Skin epidermis (tissue), 12 donors: Measurements from ENCODE around the gene MAGI1.
"Not testable (repeated sequence)": the region's sequence is repeated elsewhere in the genome, so short reads cannot be mapped to it uniquely, and the experiment has no call there.

ENCODE experiments used
- H3K27ac ChIP-seq, 21 experiments: fragments of 200-600 bp; sonication (generic) in 11 of 21; one replicate each; pipeline ENCODE4 v1.5.0; 2020; ENCODE audit warnings: mild to moderate bottlenecking in 3 of 21, inconsistent platforms in 2 of 21, moderate library complexity in 2 of 21
- H3K4me3 ChIP-seq, 7 experiments: fragments of 200-600 bp; sonication (generic) in 2 of 7; one replicate each; pipeline ENCODE4 v1.5.0; 2020; ENCODE audit warnings: inconsistent platforms in 2 of 7, mild to moderate bottlenecking in 2 of 7, moderate library complexity in 1 of 7

Gene MAGI1

DNA sequence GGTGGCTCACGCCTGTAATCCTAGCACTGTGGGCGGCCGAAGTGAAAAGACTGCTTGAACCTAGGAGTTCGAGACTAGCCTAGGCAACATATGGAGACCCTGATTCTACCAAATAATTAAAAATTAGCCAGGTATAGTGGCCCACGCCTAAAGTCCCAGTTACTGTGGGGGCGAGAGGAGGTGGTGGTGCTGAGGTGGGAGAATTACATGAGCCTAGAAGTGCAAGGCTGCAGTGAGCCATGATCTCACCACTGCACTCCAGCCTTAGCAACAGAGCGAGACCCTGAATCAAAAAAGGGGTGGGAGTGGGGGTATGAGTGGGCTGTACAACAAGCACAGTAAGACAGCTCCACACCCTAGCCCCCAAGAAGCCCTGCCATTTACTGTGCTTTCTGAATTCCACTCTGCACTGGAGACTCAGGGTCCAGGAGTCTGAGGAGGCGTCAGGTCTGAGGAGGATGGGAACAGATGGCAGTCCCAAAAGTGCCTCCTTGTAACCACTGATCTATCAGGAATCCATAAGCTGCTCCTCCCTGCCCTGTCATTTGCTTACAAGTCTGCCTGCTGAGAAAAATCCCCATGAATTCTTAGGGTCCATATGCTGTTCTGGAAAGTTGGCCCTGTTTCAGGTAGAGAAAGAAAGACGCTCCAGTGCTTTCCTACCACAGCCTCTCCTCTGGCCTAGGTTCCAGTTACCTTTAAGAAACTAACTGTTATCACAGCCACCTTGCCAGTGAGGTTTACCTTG, 171.1 kb downstream of the MAGI1 start:
- Histone ChIP-seq H3K27ac (no peak overlapping the region), H3K4me3 (no peak overlapping the region)

DNA sequence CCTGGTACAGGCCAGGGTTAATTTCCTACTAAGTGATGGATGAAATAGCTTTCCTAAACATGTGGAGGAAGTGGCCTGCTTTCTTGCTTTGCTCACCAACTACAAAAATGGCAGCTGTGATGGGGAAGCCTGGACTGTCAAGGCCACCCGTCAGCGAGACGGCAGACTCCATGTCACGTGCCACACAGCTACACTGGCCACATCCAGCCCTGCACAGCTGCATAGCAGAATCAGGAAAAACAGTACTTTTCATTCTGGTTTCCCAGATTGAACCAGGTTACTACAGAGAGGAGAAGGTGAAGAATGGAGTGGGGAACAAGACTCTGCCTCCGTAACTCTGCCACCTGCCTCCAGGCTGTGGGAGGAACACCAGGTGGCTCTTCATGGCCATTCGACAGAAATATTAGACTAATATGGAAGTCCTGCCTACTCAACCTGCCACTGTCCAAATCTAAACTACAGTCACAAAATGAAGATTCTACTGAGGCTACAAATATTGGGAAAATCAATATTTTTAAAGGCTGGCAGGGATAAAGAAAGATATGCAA, 174.3 kb downstream of the MAGI1 start:
- Histone ChIP-seq H3K27ac (no peak overlapping the region), H3K4me3 (no peak overlapping the region)

DNA sequence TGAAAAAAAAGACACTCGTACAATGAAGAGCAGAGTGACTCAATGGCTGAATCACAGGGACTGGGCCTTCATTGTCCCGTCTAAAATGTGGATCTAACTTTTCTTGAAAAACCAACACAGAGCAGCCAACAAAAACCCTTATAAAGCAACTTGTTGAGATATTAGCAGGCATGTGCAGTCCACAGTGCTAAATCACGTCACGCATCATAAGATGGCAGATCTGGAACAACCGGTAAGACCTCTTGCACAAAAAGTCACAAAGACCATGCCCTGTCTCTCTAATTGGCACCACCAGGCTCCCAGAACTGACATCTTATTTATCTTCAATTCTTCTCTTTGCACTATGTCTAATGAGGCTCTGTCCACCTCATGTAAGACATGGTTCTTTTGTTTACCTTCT, 177.0 kb downstream of the MAGI1 start:
- Histone ChIP-seq H3K27ac (no peak overlapping the region), H3K4me3 (no peak overlapping the region)

DNA sequence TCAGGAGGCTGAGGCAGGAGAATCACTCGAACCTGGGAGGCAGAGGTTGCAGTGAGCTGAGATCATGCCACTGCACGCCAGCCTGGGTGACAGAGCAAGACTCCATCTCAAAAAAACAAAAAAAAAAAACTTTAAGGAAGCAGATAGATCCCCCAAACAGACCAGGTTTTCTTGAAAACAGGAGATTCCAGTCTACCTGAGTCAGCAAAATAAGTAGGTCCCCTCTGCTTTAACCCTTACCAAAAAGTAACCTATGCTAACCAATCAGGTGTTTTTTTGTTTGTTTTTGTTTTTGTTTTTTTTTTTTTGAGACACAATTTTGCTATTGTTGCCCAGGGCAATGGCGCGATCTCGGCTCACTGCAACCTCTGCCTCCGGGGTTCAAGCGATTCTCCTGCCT, 179.1 kb downstream of the MAGI1 start:
- not testable (repeated sequence) for H3K4me3 ChIP-seq, H3K27ac ChIP-seq

DNA sequence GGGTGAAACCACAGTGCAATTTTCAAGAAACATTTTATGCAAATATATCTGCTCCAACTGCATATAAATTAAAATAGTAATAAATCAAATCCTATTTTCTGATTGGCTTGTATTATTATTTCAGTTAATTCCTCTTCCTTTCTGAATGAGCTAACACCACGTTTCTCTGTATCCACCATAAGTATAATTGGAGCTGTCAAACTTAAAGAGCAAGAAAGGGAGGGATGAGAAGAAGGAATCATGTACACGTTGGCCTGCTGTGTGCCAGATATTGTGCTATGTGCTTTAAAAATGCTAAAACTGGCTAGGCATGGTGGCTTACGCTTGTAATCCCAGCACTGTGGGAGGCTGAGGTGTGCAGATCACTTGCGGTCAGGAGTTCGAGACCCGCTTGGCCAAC, 180.0 kb downstream of the MAGI1 start:
- H3K4me3 ChIP-seq = no peak overlapping the region
- H3K27ac ChIP-seq = no peak overlapping the region

DNA sequence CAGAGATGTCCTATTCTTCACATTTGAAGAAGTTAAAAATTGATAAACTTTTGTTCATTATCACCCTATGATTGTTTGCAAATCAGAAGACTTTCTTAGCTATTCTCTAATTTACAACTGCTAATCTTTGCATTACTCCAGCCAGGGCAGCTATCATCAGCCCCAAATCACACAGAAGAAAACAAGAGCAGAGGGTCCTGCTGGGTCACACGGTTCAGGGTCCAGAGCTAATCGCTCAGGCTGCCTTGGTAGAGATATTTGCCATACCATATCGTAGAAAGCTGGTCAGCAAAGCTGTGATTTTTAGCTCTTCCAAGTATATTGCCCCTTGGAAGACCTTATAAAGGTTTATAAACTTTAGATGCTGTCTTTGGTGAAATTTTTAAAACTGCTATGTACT, 181.4 kb downstream of the MAGI1 start:
- peak overlapping the region in 1 of 21 experiments; percentile 52 for H3K27ac ChIP-seq
- H3K4me3 ChIP-seq = no peak overlapping the region

DNA sequence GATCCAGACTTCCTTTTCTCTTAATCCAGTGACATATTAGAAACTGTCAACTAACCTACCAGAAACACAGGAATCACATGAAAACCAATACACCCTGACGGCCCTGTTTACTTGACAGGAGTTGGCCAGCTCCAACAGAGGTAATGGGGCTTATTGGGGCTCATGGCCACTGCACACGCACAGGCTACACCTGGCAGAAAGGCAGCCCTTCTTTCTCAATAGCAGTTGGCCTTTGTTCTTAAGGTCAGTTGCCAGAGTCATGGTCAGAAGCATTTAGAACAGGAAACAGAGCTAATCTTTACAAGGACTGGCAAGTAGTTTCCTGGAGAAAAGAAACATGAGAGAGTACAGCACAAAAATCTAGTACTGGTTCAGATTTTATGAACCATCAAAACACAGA, 181.8 kb downstream of the MAGI1 start:
- H3K27ac ChIP-seq = peak overlapping the region in 1 of 21 experiments; percentile 52

DNA sequence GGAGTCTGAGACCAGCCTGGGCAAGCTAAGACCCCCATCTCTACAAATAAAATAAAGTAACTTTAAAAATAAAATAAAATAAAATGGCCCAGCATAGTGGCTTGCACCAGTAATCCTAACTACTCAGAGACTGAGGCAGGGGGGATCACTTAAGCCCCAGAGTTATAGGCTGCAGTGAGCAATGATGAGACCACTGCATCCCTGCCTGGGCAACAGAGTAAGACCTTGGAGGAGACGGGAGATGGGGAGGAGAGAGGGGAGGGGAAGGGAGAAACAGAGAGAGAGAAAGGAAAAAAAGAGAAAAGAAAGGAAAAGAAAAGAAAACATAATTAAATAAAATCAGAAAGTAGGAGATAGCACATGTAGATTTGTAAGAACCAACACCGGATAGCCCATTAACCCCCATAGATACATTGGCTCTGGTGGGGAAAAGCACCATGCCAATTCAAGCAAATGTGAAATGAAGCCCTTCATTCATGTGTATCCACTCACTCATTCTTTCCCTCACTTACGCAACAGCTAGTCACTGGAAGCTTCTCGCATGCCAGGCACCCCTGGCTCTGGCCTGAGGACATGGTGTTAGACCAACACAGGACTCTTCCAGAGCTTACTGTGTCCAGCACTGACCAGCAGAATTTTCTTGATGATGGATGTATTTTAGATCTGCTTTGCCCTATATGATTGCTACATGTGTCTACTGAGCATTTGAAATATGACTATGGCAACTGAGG, 183.2 kb downstream of the MAGI1 start:
- no peak overlapping the region for H3K4me3 ChIP-seq
- H3K27ac ChIP-seq = peak overlapping the region in 1 of 21 experiments; percentile 30

More for the DNA sequence above, 181.8 kb downstream of the MAGI1 start:
- H3K4me3 ChIP-seq = no peak overlapping the region

DNA sequence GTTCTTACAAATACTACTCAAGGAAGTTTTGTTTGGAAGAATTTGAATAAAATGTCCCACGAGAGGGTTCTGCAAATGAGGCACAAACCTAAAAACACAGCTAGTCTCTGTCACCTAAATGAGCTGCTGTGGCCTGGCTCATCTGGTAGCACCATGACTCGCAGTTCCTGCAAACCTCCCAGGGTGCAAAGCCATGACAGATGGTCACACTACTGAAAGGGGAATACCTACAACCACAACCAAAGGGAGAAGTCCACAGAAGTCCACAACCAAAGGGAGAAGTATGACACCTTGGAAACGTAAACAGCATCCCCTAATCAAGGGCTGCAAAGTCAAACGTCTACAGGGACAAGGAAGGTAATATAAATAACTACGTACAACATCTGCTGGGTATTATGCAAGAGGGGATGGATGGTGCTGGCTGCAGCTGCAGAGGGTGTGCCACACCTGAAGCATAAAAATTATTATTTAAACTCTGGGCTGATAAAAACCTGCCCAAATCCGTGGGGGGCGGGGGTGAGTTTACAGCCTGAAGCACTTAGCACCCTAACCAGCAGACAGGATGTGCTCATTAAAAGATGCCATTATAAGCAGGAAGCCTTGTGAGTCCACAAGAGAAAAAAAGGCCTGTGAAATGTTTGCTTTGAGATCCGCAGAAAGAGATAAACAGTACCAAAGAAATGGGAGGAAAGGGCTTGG, 184.0 kb downstream of the MAGI1 start:
- Histone ChIP-seq H3K27ac (peak overlapping the region in 4 of 21 experiments; percentile 16 to 30 (median 26)), H3K4me3 (no peak overlapping the region)

DNA sequence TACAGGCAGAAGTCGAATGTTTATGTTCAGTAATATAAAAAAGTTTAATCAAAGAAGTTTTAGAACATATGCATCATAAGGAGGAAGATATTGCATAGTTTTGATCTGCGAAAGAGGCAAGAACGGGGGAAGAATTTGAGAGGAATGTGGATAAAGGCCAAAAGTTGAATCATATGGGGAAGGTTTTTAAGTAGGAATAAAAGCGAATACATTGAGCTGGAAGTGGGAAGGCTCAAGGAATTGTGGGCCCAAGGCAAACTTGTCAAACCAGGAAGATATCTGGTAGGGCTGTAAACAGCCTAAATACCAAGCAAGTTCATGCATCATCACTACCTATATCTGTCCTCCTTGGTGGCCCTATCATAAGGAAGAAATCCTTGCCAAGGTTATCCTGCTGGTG, 186.9 kb downstream of the MAGI1 start:
- Histone ChIP-seq H3K4me3 (no peak overlapping the region), H3K27ac (peak overlapping the region in 2 of 21 experiments; percentile 41 to 53)

DNA sequence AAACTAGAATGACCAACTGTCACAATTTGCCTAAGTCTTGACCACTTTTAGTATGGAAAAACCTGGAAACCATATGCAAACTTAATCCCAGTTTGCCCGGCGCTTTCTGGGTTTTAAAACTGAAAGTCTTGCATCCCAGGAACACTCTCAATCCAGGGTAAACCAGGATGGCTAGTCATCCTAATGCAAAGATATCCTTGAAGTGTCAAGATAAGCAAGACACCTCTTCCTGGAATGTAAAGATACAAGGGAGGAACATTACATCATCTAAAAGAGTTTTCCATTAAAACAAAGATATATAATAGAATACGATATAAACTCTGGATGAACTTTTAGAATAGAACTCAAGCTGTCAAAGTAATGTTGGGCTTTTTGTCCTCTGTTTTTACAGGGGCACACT, 188.5 kb downstream of the MAGI1 start:
- no peak overlapping the region for H3K27ac ChIP-seq
- H3K4me3 ChIP-seq = no peak overlapping the region

DNA sequence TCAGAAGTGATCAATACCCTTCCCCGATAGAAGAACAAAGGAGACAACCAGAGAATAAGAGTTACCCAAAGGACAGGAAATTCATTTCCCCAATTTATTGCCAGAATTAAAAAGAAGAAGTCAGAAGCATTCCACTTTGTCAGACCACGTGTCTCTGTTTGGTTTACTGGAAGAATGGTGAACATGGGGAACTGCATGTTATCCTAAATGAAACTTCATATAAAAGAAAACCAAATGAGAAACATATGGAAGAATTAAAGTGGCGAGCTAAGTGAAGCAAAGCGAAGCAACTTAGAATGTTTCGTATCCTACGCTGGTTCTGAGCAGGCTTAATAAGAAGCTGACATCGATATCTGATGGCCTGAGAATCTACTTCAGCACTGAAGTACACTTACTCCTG, 190.7 kb downstream of the MAGI1 start:
- no peak overlapping the region for H3K4me3 ChIP-seq

DNA sequence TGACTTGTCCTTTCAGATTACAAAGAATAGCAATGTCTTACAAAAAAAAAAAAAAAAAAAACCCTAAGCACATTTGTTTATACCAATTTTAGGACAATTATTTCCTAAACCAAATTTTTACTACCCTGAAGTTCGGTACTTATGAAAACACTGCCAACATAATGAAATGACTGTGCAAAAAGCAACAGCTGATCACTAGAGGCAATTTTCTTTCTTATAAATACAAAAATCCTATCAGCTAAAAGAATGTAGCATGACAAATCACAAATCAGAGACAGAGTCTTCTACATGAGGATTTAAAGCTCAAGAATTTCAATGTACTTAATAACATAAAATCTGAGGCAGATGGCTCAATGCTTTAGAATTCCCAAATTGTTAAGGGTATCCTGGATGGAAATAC, 191.8 kb downstream of the MAGI1 start:
- Histone ChIP-seq H3K4me3 (no peak overlapping the region), H3K27ac (no peak overlapping the region)

More for the DNA sequence above, 190.7 kb downstream of the MAGI1 start:
- no peak overlapping the region for H3K27ac ChIP-seq

DNA sequence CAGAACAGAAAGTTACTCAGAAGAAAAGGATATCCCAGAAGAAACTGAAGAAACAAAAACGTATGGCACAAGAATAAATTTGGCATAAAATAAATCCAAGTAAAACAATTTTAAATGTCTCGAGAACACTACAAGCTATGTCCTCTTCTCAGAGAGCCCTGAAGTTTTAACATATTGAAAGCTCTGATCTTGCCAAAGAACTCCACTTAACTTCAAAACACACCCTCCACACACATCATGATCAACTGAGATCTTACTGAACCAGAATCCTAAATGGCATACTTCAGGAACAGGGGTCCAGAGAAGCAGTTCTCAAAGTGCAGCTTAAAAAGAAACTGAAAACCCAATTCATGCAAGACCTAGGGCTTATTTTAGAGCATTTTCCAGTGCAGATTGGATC, 194.3 kb downstream of the MAGI1 start:
- no peak overlapping the region for H3K27ac ChIP-seq

DNA sequence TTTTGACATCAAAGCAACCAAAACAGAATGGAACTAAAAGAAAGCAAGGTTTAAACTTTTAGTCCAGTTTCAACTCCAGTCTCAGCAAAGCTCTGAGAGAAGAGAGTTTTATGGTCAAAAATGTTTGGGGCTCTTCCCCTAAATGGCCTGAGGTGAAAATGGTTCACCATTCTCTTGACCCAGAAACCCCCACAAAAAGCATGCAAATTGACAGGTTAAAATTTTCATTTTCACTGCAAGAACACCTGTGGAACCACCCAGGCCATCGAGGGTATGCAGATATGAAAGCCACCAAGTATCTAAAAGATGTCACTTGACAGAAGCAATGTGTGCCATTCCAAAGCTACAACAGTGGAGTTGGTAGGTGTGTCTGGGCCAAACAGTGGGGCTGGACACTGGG, 195.0 kb downstream of the MAGI1 start:
- H3K4me3 ChIP-seq = no peak overlapping the region
- H3K27ac ChIP-seq = no peak overlapping the region

More for the DNA sequence above, 194.3 kb downstream of the MAGI1 start:
- no peak overlapping the region for H3K4me3 ChIP-seq

DNA sequence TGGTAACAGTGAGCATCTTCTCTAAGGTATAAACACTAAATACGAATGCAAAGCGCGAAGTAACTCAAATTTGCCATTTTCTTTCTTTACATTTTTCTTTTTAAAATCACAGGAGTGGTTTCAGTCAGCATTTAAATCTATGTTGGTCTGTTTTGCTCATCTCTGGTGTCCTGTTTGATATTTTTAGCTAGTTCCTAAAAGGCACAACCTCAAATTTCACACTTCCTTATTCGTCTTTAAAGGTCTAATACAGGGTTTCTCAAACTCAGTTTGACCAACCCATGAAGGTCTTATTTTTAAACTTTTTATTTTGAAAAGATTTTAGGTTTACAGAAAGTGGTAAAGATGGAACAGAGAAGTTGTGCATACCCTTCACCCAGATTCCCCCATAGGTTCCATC, 201.1 kb downstream of the MAGI1 start:
- H3K27ac ChIP-seq = no peak overlapping the region

DNA sequence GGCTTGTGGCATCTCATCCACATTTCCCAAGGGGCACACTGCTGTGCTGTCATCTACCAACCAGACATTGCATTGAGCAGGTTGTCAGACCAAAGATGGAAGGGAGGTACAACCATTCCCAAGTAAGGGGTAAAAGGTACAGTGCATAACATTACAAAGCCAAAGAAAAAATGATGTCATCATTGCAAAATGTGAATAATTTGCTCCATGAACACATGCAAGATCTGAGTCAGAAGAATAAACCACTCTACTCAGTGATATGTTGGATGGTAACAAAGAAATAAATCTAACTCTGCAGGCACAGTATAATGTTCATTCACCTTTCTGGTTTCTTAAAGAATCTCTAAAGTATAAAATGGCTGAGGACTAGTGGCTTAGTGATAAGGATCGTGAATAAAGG, 202.7 kb downstream of the MAGI1 start:
- H3K4me3 ChIP-seq = no peak overlapping the region
- no peak overlapping the region for H3K27ac ChIP-seq

More for the DNA sequence above, 201.1 kb downstream of the MAGI1 start:
- H3K4me3 ChIP-seq = no peak overlapping the region

DNA sequence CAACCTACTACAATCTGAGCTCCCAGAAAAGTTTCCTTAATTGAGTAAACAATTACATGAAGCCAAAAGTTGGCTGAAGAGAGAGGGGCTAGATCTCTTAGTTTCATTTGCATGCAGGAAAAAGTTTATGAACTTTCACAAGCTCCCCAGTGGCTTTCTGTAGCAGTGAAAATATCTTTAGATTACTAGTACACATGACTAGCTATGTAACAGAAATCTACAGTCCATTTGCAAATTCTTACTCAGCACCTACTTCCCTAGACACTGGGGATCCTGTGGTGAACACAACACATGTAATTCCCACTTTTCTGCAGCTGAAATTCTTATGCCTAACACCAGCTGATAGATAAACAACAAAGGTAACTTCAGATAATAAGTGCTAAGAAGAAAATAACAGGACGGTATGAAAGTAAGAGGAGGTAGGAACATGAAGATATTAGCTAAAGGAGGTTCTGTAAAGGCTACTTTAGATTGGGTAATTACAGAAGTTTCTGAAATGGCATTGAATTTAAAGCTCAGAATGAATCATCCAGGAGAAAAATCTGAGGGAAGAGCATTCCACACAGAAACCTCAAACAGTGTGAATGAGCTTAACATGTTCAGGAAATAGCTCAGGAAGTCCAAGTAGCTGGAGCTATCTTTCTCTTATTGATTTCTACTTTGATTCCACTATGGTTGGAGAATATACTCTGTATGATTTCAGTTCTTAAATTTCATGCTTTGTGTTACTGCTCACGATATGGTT, 204.8 kb downstream of the MAGI1 start:
- H3K4me3 ChIP-seq = no peak overlapping the region

DNA sequence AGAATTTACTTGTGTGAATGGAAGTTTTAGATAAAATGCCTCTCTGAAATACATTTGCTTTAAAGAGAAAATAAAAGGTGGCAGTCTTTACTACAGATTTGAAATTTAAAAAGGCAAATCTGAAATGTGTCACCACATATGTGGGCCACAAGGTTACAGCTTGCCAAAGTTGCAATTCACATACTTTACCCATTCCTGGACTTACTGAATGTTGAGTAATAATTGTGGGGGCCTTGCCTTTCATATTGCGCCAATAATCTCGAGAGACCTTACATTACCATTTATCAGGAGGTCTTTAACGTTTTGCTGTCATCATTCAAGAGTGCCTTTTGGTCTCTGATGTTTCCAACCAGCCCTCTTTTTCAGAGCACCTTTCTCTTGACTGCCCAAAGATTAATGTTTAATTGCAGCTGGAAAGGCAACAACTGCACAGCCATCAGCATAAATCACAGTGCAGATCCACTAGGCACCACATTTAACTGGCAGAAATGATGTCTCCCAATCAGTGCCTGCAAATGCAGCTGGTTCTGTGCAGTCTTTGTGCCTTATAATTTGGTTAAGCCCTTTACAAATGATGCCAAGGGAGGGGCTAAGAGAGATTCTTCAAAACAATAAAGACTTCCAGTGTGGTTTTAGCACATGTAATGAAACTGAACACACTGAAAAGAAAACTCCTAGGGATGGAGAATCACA, 206.8 kb downstream of the MAGI1 start:
- Histone ChIP-seq H3K4me3 (no peak overlapping the region), H3K27ac (no peak overlapping the region)

More for the DNA sequence above, 204.8 kb downstream of the MAGI1 start:
- peak overlapping the region in 1 of 21 experiments; percentile 4 for H3K27ac ChIP-seq
